ENCODE data around the gene TMEM45B. TPM values are rescaled to one million over a fixed set of nuclear protein-coding genes. Genes with fewer than 3 reads are reported as not detected.

TMEM45B gene
- total RNA-seq, 1 donor from 2014 or later = not detected

DNA sequence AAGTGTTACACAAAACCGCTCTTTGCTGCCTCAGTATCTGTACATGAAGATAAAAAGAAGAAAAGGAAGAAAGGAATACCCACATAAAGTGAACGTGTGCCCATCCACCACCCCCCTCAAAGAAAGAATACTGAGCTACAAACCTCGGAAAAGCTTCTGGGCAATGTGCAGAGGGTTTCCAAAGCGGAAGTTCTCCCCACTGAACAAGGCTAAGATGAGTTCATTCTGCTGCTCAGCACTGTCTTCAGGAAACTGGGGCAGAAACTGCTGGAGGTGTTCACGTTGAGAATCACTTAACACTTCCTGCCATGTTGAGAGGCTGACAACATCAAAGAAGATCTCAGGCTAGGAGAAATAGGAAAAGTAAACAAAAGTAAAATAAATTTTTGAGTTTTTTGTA is 72.8 kb downstream of the TMEM45B start:
- no peak overlapping the region for H3K27ac Mint-ChIP-seq (ENCODE audit: unreplicated experiment)
- H3K4me1 Mint-ChIP-seq (ENCODE audit: unreplicated experiment) = peaks cover 9% of the 10 kb centered on the region

DNA sequence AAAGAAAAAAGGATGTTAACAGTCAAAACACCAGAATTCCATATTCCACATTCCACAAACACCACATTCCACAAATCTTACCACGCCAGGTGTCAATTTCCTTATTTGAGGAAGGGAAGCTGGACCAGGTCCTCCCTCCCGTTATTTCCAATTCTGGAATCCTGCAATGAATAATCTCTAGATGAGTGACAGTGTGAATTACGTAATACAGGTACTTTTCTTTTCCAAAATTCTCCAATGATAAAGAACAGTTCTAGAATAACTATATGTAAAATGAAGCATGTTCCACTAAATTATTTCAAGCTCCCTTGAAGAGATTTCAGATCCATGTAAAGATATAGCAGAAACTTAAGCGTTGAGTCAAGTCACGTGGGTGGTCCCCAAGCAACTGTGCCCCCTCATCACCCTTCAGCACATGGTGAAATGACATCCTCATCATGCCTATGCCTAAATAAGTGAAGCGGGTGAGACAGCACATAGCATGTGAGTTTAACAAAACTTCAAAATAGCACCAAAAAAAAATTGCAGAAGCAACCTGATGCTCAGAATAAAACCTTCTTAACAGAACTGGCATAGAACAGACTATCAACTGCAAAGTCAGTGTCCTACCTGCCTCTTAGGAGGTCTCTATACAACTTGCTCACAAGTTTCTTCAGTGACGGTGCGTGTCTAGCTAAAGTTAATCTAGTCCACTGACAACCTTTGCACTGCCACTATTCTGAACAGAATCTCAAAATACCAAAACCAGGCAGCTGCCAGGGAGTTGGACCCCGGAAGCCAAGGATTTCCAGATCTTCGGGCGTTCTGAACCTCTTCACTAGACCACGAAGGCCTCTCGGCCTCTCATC is 78.9 kb downstream of the TMEM45B start:
- Mint-ChIP-seq H3K36me3 (ENCODE audit: low read depth, unreplicated experiment) (peaks cover 15% of the 10 kb centered on the region), H3K27me3 (ENCODE audit: unreplicated experiment) (peaks cover 7% of the 10 kb centered on the region), H3K4me1 (ENCODE audit: unreplicated experiment) (peaks cover 24% of the 10 kb centered on the region), H3K4me3 (ENCODE audit: unreplicated experiment) (peak overlapping the region; percentile 93), H3K27ac (ENCODE audit: unreplicated experiment) (no peak overlapping the region), H3K9me3 (ENCODE audit: unreplicated experiment) (no peaks in the 10 kb centered on the region)
- no peak for DNase-seq (ENCODE audit: low spot score)
- TF ChIP-seq, protein P1, sequence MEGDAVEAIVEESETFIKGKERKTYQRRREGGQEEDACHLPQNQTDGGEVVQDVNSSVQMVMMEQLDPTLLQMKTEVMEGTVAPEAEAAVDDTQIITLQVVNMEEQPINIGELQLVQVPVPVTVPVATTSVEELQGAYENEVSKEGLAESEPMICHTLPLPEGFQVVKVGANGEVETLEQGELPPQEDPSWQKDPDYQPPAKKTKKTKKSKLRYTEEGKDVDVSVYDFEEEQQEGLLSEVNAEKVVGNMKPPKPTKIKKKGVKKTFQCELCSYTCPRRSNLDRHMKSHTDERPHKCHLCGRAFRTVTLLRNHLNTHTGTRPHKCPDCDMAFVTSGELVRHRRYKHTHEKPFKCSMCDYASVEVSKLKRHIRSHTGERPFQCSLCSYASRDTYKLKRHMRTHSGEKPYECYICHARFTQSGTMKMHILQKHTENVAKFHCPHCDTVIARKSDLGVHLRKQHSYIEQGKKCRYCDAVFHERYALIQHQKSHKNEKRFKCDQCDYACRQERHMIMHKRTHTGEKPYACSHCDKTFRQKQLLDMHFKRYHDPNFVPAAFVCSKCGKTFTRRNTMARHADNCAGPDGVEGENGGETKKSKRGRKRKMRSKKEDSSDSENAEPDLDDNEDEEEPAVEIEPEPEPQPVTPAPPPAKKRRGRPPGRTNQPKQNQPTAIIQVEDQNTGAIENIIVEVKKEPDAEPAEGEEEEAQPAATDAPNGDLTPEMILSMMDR (IDR thresholded peaks at IDR 0.05; ENCODE audit: unreplicated experiment) = no peak

More for the DNA sequence above, 72.8 kb downstream of the TMEM45B start:
- no peaks in the 10 kb centered on the region for H3K27me3 Mint-ChIP-seq (ENCODE audit: unreplicated experiment)
- DNase-seq (ENCODE audit: low spot score) = no peak
- TF ChIP-seq, protein P1 (IDR thresholded peaks at IDR 0.05; ENCODE audit: unreplicated experiment) = no peak
- no peak overlapping the region for H3K4me3 Mint-ChIP-seq (ENCODE audit: unreplicated experiment)
- H3K36me3 Mint-ChIP-seq (ENCODE audit: low read depth, unreplicated experiment) = peaks cover 47% of the 10 kb centered on the region
- no peaks in the 10 kb centered on the region for H3K9me3 Mint-ChIP-seq (ENCODE audit: unreplicated experiment)

DNA sequence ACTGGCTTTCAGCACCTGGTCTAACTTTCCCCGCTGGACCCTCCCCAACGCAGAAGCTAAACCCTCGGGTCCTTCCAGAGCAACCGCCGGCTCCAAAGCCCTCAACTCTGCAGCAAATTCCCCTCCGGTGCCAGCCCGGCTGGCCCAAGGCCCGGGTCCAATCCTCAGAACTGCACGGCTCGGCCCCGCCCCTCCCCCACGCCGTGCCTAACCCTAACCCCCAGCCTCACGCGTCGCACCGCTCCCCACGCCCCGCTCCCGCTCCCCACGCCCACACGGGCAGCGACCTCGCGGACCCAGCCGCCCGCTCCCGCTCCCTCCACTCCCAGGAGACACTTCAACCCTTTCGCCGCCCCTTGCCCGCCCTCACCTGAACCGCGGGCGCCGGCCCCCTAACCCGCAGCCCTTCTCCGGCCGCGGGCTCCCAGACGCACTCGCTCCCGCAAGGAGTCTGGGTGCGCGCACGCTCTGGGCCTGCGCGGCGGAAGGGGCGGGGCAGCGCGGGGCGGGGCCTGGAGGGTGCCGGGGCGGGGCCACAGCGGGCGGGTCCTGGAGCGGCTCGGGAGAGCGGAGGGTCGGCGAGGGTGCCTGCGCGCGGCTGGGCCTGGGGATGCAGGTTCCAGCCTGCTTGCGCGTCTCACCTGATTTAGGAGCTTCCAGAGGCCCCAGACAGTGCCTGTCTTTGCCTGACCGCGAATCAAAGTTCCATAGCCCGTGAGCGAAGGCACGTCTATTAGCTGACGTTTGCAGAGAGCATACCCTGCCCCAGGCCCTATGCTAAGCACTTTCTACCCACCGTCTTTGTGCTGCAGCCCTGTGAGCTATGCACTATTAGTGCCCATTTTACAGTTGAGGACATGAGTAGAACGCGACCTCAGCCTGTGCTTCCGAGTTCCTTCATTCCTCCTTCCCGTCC is 79.7 kb downstream of the TMEM45B start, which contains the start of gene NFRKB:
NFRKB (minus strand) TSS at position 453 of the 916 bp plus-strand sequence. CDS start 2,729 bp downstream, outside the sequence.
- Mint-ChIP-seq H3K27me3 (ENCODE audit: unreplicated experiment) (peaks cover 7% of the 10 kb centered on the region), H3K9me3 (ENCODE audit: unreplicated experiment) (no peaks in the 10 kb centered on the region), H3K4me1 (ENCODE audit: unreplicated experiment) (peaks cover 24% of the 10 kb centered on the region), H3K27ac (ENCODE audit: unreplicated experiment) (no peak within 1 kb of the TSS), H3K4me3 (ENCODE audit: unreplicated experiment) (peak within 1 kb of the TSS; percentile 93), H3K36me3 (ENCODE audit: low read depth, unreplicated experiment) (peaks cover 7% of the 10 kb centered on the region)
- TF ChIP-seq, protein P1 (IDR thresholded peaks at IDR 0.05; ENCODE audit: unreplicated experiment) = no peak
- DNase-seq (ENCODE audit: low spot score) = peak; percentile 92

DNA sequence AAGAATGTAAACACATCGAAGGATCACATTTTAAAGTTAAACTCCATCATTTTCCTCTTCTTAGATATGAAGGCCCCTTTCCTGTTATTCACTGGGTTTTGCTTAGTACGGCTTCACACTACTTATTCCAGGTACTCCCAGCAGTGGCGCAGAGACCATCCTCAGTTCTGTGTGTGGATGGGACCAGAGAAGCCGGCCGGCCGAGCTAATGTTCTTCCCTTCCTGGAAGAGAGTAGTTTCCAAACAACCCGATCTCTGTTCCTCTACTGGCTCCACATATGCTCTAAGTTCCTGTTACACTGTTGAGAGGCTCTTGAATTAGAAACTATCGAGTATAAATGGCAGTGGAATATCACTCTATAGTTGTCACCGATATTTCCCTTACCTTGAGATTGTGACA is 80.4 kb downstream of the TMEM45B start:
- Mint-ChIP-seq H3K36me3 (ENCODE audit: low read depth, unreplicated experiment) (peaks cover 7% of the 10 kb centered on the region), H3K9me3 (ENCODE audit: unreplicated experiment) (no peaks in the 10 kb centered on the region), H3K27me3 (ENCODE audit: unreplicated experiment) (peaks cover 7% of the 10 kb centered on the region), H3K4me3 (ENCODE audit: unreplicated experiment) (peak overlapping the region; percentile 87), H3K27ac (ENCODE audit: unreplicated experiment) (no peak overlapping the region), H3K4me1 (ENCODE audit: unreplicated experiment) (peaks cover 24% of the 10 kb centered on the region)
- TF ChIP-seq, protein P1 (IDR thresholded peaks at IDR 0.05; ENCODE audit: unreplicated experiment) = no peak
- DNase-seq (ENCODE audit: low spot score) = no peak
